NCI-H2107 treated with DMSO at 0.1 percent for 48 hours (cell line): ENCODE results near the gene NTNG2.

ENCODE experiments used
- DNase-seq: peaks from one replicate; lab custom pipeline; 2025; ENCODE audit not compliant: unreplicated experiment; lab: John Stamatoyannopoulos, UW

Gene NTNG2

DNA sequence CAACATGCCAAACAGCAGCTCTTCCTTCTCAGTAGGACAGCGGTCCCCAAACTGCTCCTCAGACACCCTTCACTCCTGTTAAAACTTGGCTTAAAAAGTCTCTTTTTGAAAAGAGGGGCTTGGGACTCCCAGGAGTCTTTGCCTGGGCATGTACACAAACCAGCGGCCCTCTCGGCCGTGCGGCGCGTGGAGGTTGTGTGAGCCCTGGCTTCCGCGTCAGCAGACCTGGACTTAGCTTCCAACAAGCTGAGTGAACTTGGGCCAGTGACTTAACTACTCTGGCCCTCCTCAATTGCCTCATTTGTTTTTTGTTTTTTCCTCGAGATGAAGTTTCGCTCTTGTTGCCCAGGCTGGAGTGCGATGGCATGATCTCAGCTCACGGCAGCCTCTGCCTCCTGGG, 15.3 kb upstream of the NTNG2 start:
- DNase-seq: no peak

DNA sequence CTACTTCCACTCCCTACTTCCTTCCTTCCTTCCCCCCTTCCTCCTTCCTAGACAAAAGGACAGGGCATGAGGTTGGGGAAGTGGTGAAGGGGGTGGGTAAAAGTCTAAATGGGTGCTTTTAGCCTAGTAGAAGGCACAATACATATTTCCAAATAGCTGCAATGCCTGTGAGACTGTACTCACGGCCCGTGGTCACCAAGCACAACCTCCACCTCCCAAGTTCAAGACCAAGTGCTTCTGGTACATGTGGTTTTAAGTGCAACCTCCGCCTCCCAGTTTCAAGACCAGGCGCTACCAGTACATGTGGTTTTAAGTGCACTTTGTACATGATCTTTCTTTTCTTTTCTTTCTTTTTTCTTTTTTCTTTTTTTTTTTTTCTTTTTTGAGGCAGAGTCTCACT, 14.5 kb upstream of the NTNG2 start:
- no peak for DNase-seq

DNA sequence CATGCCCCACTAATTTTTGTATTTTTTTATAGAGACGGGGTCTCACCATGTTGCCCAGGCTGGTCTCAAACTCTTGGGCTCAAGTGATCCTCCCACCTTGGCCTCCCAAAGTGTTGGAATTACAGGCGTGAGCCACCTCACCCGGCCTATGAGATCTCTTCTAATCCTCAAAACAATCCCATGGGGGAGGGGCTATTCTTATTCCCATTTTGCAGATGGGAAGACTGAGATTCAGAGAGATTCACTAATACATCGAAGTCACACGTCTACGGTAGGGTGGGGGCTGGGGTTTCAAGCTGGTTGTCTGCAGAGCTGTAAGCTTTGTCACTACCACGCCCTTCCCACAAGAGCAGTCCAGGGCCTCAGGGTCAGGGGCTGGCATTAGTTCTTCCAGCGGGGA, 14.0 kb upstream of the NTNG2 start:
- no peak for DNase-seq

DNA sequence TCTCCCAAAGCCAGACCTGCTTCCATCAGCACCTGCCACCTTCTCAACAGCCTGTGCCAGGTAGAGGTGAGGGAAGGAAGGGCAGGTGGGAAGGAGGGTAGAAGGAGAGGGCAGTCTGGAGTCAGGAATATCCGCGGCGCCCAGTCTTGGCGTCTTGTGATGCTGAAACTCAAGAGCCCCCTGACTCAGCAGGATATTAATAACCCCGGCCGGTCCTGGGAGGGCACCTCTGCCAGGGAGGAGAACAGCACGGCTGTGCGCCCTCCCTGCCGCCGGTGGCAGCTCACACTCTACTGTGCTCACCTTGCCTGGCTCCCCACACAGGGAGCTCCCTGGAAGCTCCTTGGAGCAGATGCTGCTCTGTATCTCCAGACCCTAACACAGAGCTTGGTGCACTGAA, 11.6 kb upstream of the NTNG2 start:
- no peak for DNase-seq

DNA sequence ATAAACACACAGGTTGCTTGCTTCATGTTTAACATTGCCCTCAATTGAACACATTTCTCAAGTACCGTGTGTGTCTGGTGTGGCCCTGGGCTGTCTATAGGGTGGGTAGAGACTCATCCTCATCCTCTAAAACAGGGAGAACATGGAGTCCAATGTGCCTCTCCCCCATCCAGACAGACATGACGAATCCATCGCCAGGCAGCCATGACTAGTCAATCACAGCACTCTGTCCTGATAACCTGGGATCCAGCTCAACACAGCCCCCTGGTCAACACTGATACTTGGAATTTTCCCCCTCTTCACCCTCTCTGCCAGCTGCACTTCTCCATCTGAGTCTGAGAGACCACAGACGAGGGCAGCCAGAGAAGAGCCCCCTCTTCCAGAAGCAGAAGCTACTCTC, 10.7 kb upstream of the NTNG2 start:
- DNase-seq: no peak

DNA sequence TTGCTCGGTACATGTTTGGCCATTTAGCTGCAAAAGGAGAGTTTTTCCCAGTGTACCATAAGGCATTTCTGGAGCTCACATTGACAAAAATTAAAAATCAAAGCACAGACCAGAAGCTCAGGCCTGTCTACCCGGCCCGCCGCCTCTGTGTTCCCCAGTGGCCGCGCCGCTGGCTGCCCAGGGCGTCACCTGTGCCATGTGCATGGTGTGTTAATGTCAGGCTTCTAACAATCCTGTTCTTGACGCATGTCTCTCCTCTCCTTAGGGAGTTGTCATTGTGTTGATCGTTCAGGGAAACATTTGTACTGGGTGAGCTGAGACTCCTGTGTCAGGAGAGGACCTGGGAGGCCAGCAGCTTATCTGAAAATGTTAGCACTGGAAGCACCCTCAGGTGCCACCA, 9.6 kb upstream of the NTNG2 start:
- no peak for DNase-seq

DNA sequence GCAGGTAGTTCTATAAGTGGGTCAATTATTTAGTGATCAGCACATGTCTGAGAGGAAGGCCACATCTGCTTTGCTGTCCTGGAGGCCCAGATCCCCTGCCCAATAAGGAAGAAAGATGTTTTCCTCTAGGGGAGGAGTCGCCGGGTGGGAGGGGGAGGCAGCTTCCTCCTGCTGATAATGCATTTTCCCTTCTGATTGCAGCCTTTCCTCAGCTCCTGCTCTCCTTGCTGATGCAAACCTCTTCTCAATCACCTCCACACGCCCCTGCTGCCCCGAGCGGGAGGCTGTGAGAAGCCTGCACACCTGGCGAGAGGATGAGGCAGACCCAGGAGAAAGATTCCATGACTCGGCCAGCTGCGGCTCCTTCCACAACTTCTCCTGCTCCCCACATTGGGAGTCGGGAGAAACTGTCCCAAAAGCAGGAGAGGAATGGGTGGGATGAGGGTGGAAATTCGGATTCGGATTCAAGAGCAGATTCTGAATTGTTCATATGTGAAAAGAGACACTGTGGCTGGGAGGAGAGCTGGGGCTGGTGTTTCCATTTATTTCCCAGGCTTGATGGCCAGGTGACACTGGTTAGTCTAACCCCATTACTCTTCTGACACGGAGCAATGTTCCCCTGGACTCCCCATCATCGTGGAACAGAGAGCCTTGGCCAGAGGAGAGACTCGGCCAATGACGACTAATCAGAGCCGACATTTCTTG, 6.8 kb upstream of the NTNG2 start:
- no peak for DNase-seq

DNA sequence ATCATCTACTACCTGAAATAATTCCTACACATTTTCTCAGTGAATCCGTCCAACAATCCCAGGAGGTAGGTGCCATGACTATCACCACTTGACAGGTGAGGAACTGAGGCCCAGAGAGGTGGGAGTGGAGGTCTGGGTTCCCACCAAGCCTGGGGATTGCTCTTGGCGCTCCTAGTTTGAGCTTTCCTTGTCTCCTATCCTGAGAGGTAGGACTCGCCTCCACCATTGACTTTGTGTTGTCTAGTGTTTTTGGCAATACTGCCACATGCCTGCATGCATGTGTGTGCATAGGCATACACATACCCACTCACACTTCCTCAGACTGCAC, 6.3 kb upstream of the NTNG2 start:
- no peak for DNase-seq

DNA sequence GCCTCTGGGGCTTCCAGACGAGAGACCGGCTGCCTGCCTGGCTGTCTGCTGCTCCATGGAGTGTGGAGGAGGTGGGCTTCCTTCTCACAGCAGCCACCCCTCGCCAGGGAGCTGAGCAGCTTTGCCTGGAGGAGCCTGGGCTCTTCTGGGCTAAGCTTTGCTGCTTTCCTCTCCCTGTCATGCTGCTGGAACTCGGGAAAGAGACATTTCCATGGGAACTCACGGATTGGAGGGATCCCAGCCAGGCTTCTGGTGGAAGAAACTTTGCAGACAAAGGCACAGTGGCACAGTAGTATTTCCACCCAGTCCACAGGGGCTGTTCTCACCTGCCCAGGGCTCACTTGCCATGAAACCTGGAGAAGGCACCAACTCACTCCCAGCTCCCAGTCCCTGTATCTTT, 5.6 kb upstream of the NTNG2 start:
- DNase-seq: no peak

DNA sequence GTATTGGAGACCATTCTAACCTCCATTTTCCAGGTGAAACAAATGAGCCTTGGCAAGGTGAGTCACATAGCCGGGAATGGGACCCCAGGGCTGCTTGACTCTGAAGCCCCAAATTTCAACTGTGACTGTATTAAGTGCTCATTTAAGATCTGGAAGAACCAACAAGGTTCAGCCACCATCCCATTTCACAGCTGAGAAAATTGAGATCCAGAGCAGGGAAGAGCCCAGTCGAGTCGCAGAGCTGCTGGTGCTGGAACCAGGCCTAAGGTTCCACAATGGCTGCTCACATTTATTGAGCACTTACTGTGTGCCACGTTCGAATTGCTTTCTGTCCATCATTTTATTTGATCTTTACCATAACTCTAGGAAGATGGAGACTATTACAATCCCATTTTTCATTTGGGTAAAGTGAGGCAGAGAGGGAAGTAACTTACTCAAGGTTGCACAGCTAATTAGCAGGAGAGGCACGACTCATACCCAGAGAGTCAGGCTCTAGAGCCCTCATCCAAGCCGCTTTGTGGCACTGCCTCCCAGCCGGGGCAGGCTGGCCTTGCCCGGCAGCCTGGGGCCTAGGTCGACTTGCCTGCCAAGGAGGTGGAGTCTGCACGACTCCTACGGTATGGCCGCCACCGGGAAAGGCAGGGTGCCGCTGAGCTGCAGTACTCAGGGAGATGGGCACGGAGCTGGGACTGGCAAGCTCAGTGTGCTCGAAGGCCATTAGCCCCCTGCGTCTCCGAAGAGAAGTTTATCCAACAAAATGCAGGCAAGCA, 4.3 kb upstream of the NTNG2 start:
- DNase-seq: no peak

DNA sequence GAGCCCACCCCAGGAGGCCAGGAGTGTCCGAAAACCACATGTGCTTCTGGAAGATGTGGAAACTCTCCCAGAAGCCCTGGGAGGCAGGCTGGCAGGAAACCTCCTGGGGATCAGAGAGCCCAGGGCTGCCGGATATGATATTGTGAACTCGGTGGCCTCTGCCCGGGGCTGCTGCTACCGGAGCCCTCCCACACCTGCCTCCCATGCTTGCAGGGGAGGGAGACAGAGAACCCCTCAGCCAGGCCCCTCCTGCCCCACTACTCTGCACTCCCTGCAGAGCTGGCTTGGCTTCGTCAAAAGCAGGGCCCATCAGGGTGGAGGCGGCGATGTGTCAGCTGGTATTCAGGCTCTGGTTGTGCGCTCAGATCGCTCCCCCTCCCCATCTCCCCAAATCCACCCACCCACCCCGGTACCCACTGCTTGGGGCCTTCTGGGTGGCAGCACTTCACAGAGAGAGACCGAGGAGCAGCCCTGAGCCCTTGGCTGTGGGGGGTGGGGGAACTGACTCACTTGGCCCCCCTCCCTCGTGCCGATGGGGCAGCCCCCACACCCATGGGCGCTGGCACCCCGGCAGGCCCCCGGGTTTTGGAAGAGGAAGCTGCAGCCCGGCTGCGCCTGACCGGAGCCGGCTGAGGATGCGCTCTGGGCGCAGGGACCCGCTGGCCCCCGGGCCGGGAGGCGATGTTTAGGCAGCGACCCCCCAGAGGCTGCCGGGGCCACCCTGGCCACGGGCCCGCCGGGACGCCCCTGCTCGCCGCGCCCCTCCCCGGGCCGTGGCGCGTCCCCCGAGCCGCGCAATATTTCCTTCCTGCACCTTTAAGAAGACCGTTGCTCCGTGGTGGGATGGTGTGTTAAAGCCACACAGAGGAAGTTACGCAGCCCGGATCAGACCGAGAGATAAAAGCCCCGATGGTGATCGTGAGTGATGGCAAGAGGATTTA, 786 bp upstream of the NTNG2 start:
- peak; percentile 19 for DNase-seq

DNA sequence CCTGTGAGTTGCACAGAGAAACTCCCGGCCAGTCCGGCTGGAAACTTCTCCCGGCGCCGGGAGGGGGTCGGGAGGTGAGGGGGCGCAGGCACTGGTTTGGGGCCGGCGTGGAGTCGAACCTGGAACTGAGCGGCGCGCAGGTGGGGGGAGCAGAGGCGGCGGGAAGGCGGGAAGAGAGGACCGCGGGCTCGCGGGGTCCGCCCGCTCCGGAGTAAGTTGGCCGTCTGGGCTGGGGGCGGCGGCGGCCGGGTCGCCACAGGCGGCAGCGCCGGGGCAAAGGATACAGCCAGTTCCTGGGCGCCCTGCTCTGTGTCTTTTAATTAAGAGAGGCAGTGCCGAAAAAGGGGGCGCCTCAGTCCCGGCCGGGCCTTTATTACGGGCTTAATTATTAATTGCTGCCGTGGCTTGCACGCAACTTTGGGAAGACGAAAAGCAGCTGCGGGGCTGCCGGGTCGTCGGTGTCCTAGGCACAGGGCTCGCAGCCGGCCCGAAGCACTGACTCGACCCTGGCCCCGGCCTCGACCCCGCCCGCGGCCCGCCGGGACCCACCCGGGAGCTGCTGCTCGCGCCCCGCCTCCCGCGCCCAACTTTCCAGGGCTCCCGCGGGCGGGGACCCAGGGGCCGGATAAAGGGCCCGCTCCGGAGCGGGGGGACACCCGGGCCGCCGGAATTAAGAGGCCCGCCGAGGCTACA, 1.1 kb downstream of the NTNG2 start:
- no peak for DNase-seq

DNA sequence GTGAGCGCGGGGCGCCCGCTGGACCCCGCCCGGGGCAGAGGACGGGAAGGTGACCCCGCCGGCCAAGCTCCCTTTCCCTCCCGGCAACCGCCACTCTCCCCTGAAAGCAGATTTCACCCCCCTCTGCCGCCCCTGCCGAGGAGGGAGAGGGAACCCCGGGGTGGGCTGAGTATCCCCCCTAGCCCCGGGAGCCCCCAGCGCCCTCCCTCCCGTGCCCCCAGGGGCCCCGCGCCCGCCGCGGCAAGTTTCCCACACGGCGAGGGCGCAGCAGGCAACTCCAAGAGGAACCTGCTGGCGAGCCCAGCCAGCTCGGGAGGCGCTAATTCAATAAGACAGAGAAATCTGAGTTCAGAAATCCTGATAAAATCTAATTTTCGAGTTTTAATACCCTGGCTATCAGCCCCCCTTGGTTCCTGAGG, 1.6 kb downstream of the NTNG2 start:
- no peak for DNase-seq

DNA sequence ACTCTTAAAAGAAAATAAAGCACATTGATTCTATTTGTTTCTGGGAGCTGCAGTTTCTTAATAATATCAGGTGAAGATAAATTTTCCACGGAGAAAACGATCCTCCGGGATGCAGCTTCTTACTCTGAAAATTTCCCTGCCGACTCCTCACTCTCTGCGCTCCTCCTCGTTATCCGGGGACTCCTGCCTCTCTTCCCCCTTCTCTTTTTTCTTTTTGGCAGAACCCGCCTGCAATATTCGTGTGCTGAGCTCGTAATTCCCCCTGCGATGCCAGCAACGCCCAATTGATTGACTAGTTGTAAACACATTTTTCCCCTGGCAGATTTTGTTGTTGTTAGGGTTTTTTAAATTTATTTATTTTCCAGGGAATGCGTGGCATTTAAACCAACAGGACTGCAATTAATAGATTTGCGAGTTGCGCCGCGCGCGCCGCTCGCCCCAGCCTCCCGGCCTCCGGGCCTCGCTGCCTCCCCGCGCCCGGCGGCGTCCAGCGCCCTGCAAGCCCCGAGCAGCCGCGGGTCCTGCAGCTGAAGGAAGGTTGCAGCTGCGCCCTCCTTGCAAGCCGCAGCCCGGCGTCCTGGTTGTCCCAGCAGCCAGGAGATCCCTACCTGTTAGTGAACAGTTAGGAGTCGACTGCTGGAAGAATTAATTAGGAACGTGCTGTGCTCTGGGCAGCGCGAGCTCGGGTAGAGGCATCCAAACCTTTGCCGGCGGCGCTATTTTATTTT, 2.2 kb downstream of the NTNG2 start:
- DNase-seq: no peak

DNA sequence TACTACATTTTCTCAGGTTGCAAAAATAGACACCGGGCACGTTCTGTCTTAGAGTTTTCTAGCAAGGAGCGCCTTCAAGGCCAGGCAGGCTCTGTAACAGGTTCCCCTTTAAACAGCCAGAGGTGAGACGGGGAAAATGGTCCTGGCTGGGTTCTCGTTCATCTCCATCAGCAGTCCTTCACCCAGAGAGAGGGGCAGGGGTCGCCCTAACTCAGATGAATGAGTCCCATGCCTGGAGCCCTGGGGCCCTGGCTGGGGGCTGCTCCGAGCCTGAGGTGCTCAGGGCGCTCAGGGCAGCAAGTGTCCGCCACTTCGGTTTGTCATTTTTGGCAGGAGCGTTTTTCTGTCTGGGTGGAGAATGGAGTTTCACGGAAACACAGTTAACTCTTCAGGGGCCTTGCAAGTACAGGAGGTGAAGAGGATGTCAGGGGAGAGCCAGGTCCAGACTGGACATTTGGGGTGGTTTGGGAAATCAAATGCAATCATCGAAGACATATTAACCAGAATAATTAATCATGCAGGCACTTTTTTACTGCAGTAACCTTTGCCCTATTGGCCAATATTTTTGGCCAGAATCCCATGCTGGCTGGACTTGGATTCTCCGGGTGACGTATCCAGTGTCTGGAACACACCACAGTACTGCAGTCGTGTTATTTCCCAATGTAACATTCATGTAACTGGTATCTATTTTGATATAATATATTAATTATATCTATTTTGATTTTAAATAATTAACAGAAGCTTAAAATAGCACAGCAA, 2.9 kb downstream of the NTNG2 start:
- no peak for DNase-seq

DNA sequence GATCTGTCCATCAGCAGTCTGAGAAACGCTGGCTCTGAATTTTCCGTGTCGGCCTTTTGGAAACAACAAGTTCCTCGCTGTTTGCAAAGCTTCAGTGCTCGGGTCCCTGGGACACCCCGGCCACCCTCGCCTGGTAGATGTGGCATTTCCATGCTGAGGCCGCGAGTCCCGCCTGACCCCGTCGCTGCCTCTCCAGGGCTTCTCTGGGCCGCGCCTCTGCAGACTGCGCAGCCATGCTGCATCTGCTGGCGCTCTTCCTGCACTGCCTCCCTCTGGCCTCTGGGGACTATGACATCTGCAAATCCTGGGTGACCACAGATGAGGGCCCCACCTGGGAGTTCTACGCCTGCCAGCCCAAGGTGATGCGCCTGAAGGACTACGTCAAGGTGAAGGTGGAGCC, 4.7 kb downstream of the NTNG2 start:
- no peak for DNase-seq

DNA sequence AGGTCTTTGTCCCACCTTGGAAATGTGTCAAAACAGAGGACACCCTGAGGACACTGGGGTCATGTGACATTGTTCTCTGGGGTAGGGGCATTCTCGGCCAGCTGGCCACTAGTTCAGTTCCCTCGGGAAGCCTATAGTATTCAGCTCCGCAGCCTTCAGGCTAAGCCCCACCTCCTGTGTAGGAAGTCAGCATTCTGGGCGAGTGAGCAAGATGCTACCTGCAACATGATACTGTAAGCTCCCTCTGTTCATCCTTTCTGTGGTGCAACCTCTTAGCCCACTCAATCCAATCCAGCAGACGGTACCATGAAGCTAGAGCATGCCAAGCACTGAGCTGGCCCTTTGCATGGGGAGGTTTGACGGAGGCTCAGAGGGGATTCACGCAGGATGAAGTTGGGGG, 5.3 kb downstream of the NTNG2 start:
- peak; percentile 51 for DNase-seq

DNA sequence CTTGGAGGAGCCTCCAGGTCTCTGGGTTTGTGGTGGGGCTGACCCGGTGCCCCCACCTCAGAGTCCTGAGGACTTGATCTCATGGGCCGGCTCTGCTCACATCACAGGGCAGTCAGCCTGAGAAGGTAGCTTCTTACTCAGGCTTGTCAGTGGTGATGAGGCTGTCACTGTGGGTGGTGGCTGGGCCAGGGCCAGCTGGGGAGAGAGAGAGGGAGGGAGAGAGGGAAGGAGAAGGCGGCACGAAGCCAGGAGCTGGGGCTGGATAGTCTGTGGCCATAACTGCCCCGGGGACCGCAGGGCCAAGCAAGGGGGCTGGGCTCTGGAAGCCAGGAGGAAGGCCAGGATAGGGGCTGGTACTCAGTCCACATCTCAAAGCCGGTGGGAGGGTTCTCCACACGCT, 6.5 kb downstream of the NTNG2 start:
- DNase-seq: no peak

DNA sequence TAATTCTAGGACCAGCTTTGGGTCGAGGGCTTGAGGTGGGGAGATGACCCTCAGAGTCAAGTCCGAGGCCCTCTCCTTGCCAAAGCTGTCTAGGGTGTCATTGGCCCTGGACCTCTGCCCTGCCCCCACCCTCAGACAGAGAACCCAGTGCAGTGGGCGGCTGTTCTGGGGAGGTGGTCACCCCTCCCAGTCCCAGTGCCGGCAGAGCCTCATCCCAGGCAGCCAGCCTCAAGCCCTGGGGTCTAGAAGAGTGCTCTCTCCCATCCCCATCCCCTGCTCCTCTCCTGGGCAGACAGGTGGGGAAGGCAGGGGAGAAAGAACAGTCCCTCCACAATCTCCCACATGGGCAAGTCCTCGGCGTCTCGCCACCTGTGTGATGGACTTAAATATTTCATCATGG, 7.0 kb downstream of the NTNG2 start:
- no peak for DNase-seq
